ENCODE data around the gene DUOX2.

DUOX2 gene

GRCh38 chr15:45114076-45114750, at the start of gene DUOX2, which contains the start of gene DUOXA2:
Gene DUOX2 (minus strand): TSS chr15:45114172. CDS start chr15:45113411, 761 bp downstream.
Gene DUOXA2 (plus strand): TSS chr15:45114326. CDS start chr15:45114606, 280 bp downstream.
- DNase-seq: no peak

- DNase-seq: no peak
These were observed 49.5 kb upstream of the DUOX2 start for GRCh38 chr15:45163508-45163856.

- DNase-seq: peak; percentile 48
These were observed 49.0 kb upstream of the DUOX2 start for GRCh38 chr15:45162771-45163507.

- DNase-seq: no peak
These were observed 47.7 kb upstream of the DUOX2 start for GRCh38 chr15:45161666-45162065.

- DNase-seq: peak; percentile 28
These were observed 44.0 kb upstream of the DUOX2 start for GRCh38 chr15:45157974-45158373.

GRCh38 chr15:45156744-45157455, 42.9 kb upstream of the DUOX2 start:
- peak; percentile 16 for DNase-seq

GRCh38 chr15:45155739-45156138, 41.8 kb upstream of the DUOX2 start:
- DNase-seq: no peak

GRCh38 chr15:45151998-45152828, 38.2 kb upstream of the DUOX2 start:
- DNase-seq: no peak

- no peak for DNase-seq
These were observed 37.0 kb upstream of the DUOX2 start for GRCh38 chr15:45150997-45151396.

GRCh38 chr15:45150481-45150880, 36.5 kb upstream of the DUOX2 start:
- no peak for DNase-seq

- no peak for DNase-seq
These were observed 35.1 kb upstream of the DUOX2 start for GRCh38 chr15:45149060-45149459.

GRCh38 chr15:45148076-45149059, 34.4 kb upstream of the DUOX2 start:
- DNase-seq: no peak

- no peak for DNase-seq
These were observed 33.6 kb upstream of the DUOX2 start for GRCh38 chr15:45147606-45148005.

- DNase-seq: no peak
These were observed 32.4 kb upstream of the DUOX2 start for GRCh38 chr15:45146405-45146804.

GRCh38 chr15:45144775-45145174, 30.8 kb upstream of the DUOX2 start:
- DNase-seq: no peak

- no peak for DNase-seq
These were observed 30.0 kb upstream of the DUOX2 start for GRCh38 chr15:45143946-45144345.

- no peak for DNase-seq
These were observed 29.1 kb upstream of the DUOX2 start for GRCh38 chr15:45143056-45143455.

GRCh38 chr15:45141386-45141785, 27.4 kb upstream of the DUOX2 start:
- DNase-seq: no peak

- no peak for DNase-seq
These were observed 26.7 kb upstream of the DUOX2 start for GRCh38 chr15:45140557-45141250.

GRCh38 chr15:45139770-45140169, 25.8 kb upstream of the DUOX2 start:
- DNase-seq: no peak
